Chondrocyte (in vitro differentiated cells): Measurements from ENCODE around the gene DLEC1. TPM values are rescaled to one million over a fixed set of nuclear protein-coding genes. Genes with fewer than 3 reads are reported as not detected.

ENCODE experiments used
- DNase-seq: peaks from one replicate; pipeline ENCODE4 v3.0.0; 2021; ENCODE audit warnings: mixed read lengths, low spot score
- H3K27ac Mint-ChIP-seq: one replicate; pipeline ENCODE4 v1.8.0; 2021; ENCODE audit warnings: mild to moderate bottlenecking, moderate library complexity, mixed read lengths; ENCODE audit not compliant: unreplicated experiment
- H3K27me3 Mint-ChIP-seq: 2 replicates; pipeline ENCODE4 v1.8.0; 2021; ENCODE audit warnings: low read depth, mixed read lengths
- H3K36me3 Mint-ChIP-seq: 2 replicates; pipeline ENCODE4 v1.8.0; 2021; ENCODE audit warnings: low read depth, mixed read lengths
- H3K4me1 Mint-ChIP-seq: 2 replicates; pipeline ENCODE4 v1.8.0; 2021; ENCODE audit warnings: low read depth, mild to moderate bottlenecking, mixed read lengths
- H3K4me3 Mint-ChIP-seq: one replicate; pipeline ENCODE4 v1.8.0; 2021; ENCODE audit warnings: mild to moderate bottlenecking, moderate library complexity, mixed read lengths; ENCODE audit not compliant: unreplicated experiment
- H3K9me3 Mint-ChIP-seq: 2 replicates; pipeline ENCODE4 v1.8.0; 2021; ENCODE audit warnings: low read depth, mixed read lengths
- CTCF ChIP-seq: fragments of 200-600 bp; sonication (generic); IDR thresholded peaks from 2 replicates; pipeline ENCODE4 v1.5.0; 2021; ENCODE audit warnings: antibody characterized with exemption, mild to moderate bottlenecking, moderate library complexity
- total RNA-seq: library from RNA; stranded (reverse); gene quantifications from 3 replicates; pipeline ENCODE4 v1.2.1, GENCODE V29; 2021

DLEC1 gene
- total RNA-seq, 1 donor from 2014 or later, result 0.17 TPM

- Mint-ChIP-seq H3K4me3 (no peak overlapping the region), H3K27me3 (peaks cover 21% of the 10 kb centered on the region), H3K9me3 (peaks cover 2% of the 10 kb centered on the region), H3K4me1 (no peaks in the 10 kb centered on the region), H3K27ac (no peak overlapping the region), H3K36me3 (peaks cover 3% of the 10 kb centered on the region)
- TF ChIP-seq CTCF, result no peak
- no peak for DNase-seq
Observed at GRCh38 chr3:38089163-38089562, 50.2 kb downstream of the DLEC1 start.

- TF ChIP-seq CTCF, result no peak
- Mint-ChIP-seq H3K36me3 (no peaks in the 10 kb centered on the region), H3K4me3 (no peak overlapping the region), H3K27ac (no peak overlapping the region), H3K9me3 (no peaks in the 10 kb centered on the region), H3K4me1 (no peaks in the 10 kb centered on the region), H3K27me3 (peaks cover 27% of the 10 kb centered on the region)
- DNase-seq, result no peak
Observed at GRCh38 chr3:38090453-38090852, 51.4 kb downstream of the DLEC1 start.

GRCh38 chr3:38094999-38095398, 56.0 kb downstream of the DLEC1 start:
- peaks cover 42% of the 10 kb centered on the region for H3K27me3 Mint-ChIP-seq
- TF ChIP-seq CTCF, result no peak
- H3K36me3 Mint-ChIP-seq, result peaks cover 1% of the 10 kb centered on the region
- no peaks in the 10 kb centered on the region for H3K4me1 Mint-ChIP-seq
- H3K27ac Mint-ChIP-seq, result no peak overlapping the region
- no peak overlapping the region for H3K4me3 Mint-ChIP-seq
- no peaks in the 10 kb centered on the region for H3K9me3 Mint-ChIP-seq
- DNase-seq, result no peak

GRCh38 chr3:38095669-38096483, 56.9 kb downstream of the DLEC1 start:
- Mint-ChIP-seq H3K9me3 (no peaks in the 10 kb centered on the region), H3K4me3 (no peak overlapping the region), H3K27ac (no peak overlapping the region), H3K4me1 (no peaks in the 10 kb centered on the region), H3K36me3 (peaks cover 1% of the 10 kb centered on the region), H3K27me3 (peaks cover 42% of the 10 kb centered on the region)
- no peak for DNase-seq
- TF ChIP-seq CTCF, result no peak

GRCh38 chr3:38097446-38098375, 58.7 kb downstream of the DLEC1 start:
- H3K27me3 Mint-ChIP-seq, result peaks cover 36% of the 10 kb centered on the region
- DNase-seq, result no peak

More at GRCh38 chr3:38097446-38098375, 58.7 kb downstream of the DLEC1 start:
- no peak overlapping the region for H3K27ac Mint-ChIP-seq
- no peaks in the 10 kb centered on the region for H3K9me3 Mint-ChIP-seq
- H3K4me1 Mint-ChIP-seq, result no peaks in the 10 kb centered on the region
- H3K36me3 Mint-ChIP-seq, result peaks cover 1% of the 10 kb centered on the region
- H3K4me3 Mint-ChIP-seq, result no peak overlapping the region
- no peak for TF ChIP-seq CTCF
